NCI-H1436 (cell line): ENCODE results near the gene TMEM116.
"Not testable (repeated sequence)": the region's sequence is repeated elsewhere in the genome, so short reads cannot be mapped to it uniquely, and the experiment has no call there.

ENCODE experiments used
- DNase-seq: peaks from one replicate; lab custom pipeline; 2025; lab: John Stamatoyannopoulos, UW

The TMEM116 gene

DNA sequence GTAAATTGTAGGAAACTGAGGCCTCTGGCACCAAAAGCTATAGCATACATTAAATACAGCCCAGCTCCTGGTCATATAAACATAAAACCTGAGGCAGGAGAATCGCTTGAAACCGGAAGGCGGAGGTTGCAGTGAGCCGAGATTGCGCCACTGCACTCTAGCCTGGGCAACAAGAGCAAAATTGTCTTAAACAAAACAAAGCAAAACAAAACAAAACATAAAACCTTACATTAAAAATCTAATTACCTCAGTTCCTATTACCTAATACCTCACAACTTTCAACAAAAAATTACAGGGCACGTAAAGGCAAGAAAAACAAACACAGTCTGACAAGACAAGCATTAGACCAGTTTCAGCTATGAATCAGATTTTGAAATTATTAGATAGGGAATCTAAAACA lies 36.7 kb downstream of the TMEM116 start:
- no peak for DNase-seq

DNA sequence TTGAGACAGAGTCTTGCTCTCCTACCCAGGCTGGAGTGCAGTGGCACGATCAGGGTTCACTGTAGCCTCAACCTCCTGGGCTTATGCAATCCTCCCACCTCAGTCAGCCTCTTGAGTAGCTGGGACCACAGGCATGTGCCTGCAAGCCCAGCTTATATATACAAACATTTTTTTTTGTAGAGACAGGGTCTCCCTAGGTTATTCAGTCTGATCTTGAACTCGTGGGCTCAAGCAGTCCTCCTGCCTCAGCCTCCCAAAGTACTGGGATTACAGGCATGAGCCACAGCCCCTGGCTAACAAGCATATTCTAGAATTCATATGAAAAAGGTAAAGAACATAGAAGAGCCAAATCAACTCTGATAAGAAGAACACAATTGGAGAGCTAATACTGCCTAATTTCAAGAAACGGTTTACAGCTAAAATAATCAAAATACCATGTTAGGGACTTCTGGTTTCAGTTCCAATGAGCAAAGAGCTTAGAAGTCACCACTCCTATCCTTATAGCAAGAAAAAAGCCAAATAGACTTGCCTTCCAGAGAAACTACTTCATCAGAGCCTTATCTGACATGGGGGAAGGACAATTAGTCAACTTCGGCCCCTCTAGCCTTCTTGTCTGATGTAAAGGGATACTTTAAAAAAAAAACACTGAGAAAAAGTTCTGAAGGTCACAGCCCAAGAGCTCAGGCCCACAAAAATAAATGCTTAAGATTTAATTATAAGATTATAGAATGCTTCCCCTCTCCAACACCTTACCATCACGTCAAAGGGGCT lies 37.6 kb downstream of the TMEM116 start:
- no peak for DNase-seq

- DNase-seq, result no peak
Measured at GRCh38 chr12:111971800-111972199, 41.2 kb downstream of the TMEM116 start.

GRCh38 chr12:111964935-111965334 lies 48.0 kb downstream of the TMEM116 start:
- no peak for DNase-seq

DNA sequence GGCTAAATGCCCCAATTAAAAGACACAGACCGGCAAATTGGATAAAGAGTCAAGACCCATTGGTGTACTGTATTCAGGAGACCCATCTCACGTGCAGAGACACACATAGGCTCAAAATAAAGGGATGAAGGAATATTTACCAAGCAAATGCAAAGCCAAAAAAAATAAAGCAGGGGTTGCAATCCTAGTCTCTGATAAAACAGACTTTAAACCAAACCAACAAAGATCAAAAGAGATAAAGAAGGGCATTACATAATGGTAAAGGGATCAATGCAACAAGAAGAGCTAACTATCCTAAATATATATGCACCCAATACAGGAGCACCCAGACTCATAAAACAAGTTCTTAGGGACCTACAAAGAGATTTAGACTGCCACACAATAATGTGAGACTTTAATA lies 53.4 kb downstream of the TMEM116 start:
- not testable (repeated sequence) for DNase-seq

DNA sequence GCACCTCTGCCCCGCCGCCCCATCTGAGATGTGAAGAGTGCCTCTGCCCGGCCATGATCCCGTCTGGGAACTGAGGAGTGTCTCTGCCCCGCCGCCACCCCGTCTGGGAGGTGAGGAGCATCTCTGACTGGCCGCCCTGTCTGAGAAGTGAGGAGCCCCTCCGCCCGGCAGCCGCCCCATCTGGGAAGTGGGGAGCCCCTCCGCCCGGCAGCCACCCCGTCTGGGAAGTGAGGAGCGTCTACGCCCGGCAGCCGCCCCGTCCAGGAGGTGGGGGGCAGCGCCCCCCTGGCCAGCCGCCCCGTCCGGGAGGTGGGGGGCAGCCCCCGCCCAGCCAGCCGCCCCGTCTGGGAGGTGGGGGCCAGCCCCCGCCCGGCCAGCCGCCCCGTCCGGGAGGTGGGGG lies 55.7 kb downstream of the TMEM116 start:
- DNase-seq, result not testable (repeated sequence)

- no peak for DNase-seq
Measured at GRCh38 chr12:111954969-111955368, 58.0 kb downstream of the TMEM116 start.

- DNase-seq, result no peak
Measured at GRCh38 chr12:111953455-111953854, 59.5 kb downstream of the TMEM116 start.

DNA sequence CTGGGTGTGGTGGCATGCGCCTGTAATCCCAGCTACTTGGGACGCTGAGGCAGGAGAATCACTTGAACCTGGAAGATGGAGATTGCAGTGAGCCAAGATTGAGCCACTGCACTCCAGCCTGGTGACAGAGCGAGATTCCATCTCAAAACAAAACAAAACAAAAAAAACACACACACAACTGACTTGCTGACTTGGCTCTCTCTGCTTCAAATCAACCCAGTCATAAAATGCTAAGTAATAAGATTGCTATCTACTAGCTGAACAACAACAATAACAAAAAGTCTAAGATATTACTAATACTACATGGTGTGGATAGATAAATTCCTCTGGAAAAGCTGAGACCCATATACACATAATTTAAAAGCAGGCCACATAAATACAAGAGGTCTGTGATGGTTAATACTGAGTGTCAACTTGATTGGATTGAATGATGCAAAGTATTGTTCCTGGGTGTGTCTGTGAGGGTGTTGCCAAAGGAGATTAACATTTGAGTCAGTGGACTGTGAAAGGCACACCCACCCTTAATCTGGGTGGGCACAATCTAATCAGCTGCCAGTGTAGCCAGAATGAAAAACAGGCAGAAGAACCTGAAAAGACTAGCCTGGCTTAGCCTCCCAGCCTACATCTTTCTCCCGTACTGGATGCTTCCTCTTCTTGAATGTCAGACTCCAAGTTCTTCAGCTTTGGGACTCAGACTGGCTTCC lies 60.7 kb downstream of the TMEM116 start:
- not testable (repeated sequence) for DNase-seq

DNA sequence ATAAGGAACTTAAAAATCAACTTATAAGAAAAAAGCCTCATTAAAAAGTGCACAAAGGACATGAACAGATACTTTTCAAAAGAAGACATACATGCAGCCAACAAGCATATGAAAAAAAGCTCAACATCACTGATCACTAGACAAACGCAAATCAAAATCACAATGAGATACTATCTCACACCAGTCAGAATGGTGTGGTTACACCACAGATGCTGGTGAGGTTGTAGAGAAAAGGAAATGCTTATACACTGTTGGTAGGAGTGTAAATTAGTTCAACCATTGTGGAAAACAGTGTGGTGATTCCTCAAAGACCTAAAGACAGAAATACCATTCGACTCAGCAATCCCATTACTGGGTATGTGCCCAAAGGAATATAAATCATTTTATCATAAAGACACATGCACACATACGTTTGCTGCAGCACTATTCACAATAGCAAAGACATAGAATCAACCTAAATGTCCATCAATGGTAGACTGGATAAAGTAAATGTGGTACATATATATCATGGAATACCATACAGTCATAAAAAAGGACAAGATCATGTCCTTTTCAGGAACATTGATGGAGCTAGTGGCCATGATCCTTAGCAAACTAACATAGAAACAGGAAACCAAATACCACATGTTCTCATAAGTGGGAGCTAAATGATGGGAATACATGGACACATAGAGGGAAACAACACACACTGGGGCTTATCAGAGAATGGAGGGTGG lies 61.8 kb downstream of the TMEM116 start:
- DNase-seq, result not testable (repeated sequence)

DNA sequence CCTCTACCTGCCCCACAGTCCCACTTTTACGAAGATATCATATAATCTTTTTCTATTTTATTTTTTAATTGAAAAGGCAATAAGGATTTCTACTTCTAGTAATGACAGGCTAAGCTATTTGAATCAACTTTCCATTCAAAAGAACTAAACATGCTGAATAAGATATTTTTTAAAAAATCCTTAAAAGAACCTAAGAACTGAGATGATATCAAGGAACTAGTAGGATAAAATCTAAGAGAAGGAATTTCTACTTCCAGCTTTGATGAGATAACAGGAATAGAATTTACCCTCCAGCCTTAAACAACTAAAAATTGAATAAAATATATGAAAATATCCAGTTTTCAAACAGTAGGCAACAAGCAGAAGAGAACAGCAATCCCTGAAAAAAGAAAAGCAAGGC lies 69.0 kb downstream of the TMEM116 start:
- DNase-seq, result no peak

DNA sequence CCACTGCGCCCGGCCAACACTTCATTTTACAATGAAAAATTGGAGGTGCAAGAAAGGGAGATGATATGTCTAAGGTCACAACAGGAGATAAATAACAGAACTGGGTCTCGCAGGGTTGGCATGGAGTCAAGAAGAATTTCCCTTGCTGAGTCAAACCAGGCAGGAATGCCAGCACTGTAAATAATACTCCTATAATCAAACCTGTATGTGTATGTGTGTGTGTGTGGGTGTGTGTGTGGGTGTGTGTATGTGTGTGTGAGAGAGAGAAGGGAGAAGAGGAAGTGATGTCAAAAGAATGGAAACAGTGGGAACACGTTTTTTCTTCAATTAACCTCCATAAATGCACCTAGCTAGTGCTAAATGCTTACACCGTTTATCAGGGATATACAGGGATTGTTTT lies 70.4 kb downstream of the TMEM116 start:
- DNase-seq, result no peak

- no peak for DNase-seq
Measured at GRCh38 chr12:111937429-111937828, 75.5 kb downstream of the TMEM116 start.

DNA sequence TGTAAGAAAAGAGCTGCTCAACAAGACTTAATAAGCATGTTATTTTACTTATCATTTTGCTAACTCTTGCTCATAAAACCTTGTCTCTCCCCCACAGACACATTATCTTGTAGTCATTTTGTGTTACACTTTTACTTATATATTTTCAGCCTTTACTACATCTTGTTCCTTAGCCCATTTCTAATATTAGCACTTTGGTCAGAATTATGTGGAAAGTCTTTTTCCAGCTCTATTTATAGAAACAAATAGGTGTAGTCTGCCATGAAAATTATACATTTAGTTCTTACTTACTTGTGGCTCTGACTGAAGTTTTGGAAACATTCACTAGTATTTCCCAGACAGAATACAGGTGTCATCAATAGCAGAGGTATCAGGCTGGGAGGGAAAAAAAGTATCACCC lies 76.1 kb downstream of the TMEM116 start:
- DNase-seq, result no peak

DNA sequence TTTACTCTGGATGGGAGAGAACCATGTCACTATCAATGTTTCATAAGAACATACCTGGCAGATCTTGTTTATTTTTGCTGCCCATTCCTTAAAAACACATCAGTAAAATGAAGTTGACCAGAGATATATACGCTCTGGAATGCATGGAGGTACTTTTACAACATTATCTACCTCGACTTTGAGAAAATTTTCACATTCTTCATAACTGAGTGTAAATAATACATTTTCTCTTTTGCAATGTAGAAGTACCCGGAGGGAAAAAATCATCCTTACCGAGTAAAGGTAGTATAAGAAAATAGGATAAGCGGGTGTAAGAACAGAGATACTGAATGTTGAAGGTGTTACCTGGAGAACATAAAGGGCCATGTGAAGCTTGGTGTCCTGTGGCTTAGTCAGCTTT lies 80.7 kb downstream of the TMEM116 start:
- no peak for DNase-seq

- no peak for DNase-seq
Measured at GRCh38 chr12:111927346-111927745, 85.6 kb downstream of the TMEM116 start.

DNA sequence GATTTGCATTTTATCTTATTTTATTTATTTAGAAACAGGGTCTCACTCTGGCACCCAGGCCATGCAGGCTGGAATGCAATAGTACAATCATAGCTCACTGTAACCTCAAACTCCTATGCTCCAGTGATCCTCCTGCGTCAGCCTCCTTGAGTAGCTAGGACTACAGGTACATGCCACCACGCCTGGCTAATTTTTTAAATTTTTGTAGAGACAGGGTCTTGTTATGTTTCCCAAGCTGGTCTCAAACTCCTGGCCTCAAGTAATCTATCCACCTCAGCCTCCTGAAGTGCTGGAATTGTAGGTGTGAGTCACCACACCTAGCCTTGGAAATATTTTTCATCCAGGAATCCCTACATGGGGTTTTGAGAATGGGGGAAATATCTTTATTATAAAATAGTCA lies 86.3 kb downstream of the TMEM116 start:
- DNase-seq, result no peak

- no peak for DNase-seq
Measured at GRCh38 chr12:111925171-111925570, 87.8 kb downstream of the TMEM116 start.

GRCh38 chr12:111907740-111908139 lies 105.2 kb downstream of the TMEM116 start:
- DNase-seq, result no peak

GRCh38 chr12:111905502-111905901 lies 107.5 kb downstream of the TMEM116 start:
- no peak for DNase-seq

- no peak for DNase-seq
Measured at GRCh38 chr12:111904446-111904975, 108.5 kb downstream of the TMEM116 start.

GRCh38 chr12:111901182-111901581 lies 111.8 kb downstream of the TMEM116 start:
- no peak for DNase-seq

DNA sequence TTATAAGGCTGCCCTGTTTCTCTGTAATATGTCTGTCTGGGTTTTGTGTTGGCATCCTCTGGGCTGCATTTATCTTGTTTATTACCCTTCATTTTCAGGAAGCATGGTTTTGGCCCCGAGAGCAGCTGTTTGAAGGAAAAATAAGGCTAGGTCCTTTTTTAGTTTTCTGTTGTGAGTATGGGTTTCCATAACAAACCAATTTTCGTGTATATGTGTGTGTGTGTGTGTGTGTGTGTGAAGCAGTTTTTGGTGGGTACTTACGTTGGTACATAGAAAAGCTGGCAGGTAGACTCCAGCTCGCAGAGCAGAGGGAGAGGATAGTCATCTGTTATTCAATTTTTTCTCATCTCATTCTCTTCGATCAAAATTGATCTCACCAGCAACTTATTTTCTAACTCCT lies 118.4 kb downstream of the TMEM116 start:
- no peak for DNase-seq
